ENCODE results near the gene CD8B2.
A peak's percentile ranks its signal among the peaks of the same experiment; 100 is the strongest.
"Not testable (repeated sequence)": the region's sequence is repeated elsewhere in the genome, so short reads cannot be mapped to it uniquely, and the experiment has no call there.

The CD8B2 gene

DNA sequence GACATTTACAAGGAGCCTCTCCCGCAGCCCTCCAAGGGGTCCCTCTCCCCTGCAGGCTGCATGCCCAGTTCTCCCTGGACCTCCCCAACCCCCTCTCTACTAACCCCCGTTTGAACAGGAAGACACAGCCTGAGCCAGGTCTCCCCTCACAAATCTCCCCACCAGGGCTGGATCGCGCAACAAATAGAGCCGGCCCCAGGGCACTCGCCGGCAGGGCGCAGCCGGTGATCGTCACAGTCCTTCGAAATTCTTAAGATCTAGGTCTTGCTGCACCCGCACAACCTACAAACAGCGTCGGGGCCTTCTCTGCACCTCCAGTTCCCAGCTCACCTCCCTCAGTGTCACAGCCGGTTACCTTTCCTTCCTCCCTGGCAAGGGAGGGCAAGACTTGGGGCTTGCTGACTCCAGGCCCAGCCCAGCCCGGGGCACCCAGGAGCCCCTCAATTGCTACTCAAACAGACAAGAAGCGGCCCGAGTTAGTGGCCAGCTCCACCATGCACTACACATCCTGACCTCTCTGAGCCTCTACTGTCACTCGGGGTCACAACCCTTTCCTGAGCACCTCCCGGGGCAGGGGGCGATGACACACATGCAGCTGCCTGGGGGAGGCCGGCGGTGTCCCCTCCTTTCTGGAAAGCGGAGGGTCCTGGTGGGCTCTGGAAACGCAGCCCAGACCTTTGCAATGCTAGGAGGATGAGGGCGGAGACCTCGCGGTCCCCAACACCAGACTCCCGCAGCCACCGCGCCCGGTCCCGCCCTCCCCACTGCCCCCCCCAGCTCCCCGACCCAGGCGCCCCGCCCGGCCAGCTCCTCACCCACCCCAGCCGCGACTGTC lies at the start of gene CD8B2:
TSS of gene CD8B2 (plus strand) at position 814 of the 835 bp plus-strand sequence. CDS start 63 bp downstream, outside the sequence.
- DNase-seq, result not testable (repeated sequence)

- not testable (repeated sequence) for DNase-seq
Measured at GRCh38 chr2:106461882-106462281, 25.3 kb upstream of the CD8B2 start.

GRCh38 chr2:106467516-106467915 lies 19.6 kb upstream of the CD8B2 start:
- not testable (repeated sequence) for DNase-seq

- not testable (repeated sequence) for DNase-seq
Measured at GRCh38 chr2:106468107-106468506, 19.1 kb upstream of the CD8B2 start, which contains the start of gene RGPD3. Gene RGPD3 (minus strand): TSS chr2:106468413. CDS start chr2:106468288, 125 bp downstream.

- DNase-seq, result not testable (repeated sequence)
Measured at GRCh38 chr2:106470658-106471057, 16.5 kb upstream of the CD8B2 start.

- not testable (repeated sequence) for DNase-seq
Measured at GRCh38 chr2:106477647-106478046, 9.5 kb upstream of the CD8B2 start.

- not testable (repeated sequence) for DNase-seq
Measured at GRCh38 chr2:106479563-106479962, 7.6 kb upstream of the CD8B2 start.

- DNase-seq, result peak; percentile 5
Measured at GRCh38 chr2:106487386-106488191, 425 bp downstream of the CD8B2 start.

DNA sequence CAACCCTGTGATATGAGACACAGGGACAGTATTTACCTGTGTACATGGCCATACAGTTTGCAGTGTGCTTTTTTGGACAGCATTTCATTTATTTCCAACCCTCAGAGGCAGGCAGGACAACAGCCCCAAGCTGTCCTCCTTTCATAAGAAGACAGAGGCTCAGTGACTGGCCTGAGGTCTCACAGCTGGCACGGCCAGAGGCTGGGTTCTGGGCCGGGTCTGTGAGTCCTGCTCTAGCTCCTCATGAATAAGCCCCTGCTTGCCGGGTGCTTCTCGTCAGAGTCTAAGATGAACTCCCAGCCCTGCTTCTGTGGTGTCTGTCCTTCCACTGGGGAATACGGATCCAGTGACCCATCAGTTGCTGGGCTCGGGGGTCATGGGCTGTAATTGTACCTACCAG lies 2.5 kb downstream of the CD8B2 start:
- DNase-seq, result not testable (repeated sequence)

GRCh38 chr2:106492399-106492798 lies 5.2 kb downstream of the CD8B2 start:
- DNase-seq, result not testable (repeated sequence)

- DNase-seq, result peak; percentile 24
Measured at GRCh38 chr2:106492913-106493312, 5.7 kb downstream of the CD8B2 start.

DNA sequence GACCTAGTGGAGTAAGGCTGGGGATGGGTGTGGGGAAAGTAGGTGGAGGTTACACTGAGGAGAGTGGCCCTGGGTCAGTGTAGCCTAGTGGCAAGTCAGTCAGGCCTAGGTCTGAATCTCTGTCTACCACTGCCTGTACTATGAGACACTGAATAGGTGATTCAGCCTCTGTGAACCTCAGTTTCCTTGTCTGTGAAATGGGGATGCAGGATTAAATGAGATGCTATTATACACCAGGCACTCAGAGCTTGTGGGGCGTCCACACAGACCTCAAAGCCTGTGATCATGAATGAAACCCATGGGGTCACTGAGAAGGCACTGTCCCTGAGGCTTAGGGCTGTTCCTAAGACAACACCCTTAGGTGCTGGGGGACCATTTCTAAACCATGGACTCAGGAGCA lies 11.4 kb downstream of the CD8B2 start:
- DNase-seq, result not testable (repeated sequence)

- DNase-seq, result not testable (repeated sequence)
Measured at GRCh38 chr2:106500350-106500749, 13.2 kb downstream of the CD8B2 start.

DNA sequence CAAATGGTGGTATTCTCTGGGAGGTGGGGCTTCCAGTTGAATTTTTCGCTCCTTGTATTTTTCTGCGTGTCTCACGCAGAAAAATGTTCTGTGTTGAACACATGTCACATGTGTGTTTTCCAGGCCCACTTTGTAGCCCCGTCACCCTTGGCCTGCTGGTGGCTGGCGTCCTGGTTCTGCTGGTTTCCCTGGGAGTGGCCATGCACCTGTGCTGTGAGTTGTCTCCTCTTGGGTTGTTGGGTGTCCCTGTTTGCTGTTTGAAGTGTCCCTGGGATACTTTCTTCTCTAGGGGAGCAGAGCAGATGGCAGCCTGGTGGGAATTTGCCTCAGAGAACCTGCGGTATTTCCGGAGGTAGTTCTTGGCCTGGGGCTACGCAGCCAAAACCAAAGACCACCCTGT lies 15.2 kb downstream of the CD8B2 start:
- not testable (repeated sequence) for DNase-seq

DNA sequence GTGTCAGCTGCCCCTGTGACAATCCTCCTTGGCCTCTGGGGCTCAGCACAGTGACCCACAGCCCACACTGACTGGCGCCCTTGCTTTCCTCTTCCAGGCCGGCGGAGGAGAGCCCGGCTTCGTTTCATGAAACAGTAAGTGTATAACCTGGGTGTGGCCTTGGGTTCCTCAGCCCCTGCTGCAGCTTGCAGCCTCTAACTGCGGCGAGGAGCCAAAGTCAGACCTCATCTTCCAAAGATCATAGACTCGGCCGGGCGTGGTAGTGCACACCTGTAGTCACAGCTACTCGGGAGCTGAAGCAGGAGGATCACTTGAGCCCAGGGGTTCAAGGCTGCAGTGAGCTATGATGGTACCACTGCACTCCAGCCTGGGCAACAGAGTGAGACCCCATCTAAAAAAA lies 17.0 kb downstream of the CD8B2 start:
- not testable (repeated sequence) for DNase-seq

DNA sequence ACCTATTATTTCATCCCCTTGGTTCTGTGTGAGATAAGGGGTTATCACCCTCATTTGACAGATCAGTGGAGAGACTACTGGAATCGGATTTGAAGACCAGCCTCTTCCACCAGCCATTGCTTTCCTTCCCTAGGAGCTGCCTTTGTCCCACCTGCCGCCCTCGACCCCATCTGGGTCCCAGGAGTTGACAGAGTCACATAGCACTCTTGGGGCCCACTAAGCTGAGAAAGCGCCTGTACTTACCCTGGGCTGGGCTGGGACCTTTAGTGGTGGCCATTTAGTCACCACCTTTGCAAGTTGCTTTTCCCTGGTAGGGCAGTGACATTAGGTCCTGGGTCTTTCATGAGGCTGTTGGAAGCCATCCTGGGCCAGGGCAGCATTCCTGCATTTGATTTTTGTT lies 17.6 kb downstream of the CD8B2 start:
- DNase-seq, result not testable (repeated sequence)

DNA sequence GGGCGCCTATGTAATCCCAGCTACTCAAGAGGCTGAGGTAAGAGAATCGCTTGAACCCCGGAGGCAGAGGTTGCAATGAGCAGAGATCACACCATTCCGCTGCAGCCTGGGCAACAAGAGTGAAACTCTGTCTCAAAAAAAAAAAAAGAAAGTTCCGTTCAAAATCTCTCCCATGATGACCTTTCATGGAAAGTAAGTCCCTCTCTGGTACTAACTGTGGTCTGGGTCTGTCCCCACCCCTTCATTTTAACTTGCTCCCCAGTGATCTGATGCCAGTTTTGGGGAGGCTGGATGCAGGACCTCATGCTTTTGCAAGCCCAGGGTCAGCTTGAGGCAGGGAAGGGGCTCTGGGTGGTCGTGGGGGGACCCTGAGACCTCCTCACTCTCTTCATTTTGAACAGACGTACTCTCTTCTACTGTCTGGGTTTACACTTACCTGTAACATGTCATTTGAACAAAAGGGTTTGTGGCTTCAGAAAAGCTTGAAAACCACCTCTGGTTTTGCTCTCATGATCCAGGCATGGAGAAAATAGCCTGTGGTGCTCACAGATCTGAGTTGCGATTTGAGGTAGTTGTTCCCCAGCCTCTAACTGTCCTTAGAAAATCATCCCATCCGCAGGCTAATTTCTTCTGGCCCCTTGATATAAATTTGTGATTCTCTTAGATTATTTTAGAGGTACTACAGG lies 19.0 kb downstream of the CD8B2 start:
- DNase-seq, result not testable (repeated sequence)

- DNase-seq, result not testable (repeated sequence)
Measured at GRCh38 chr2:106508660-106509373, 21.7 kb downstream of the CD8B2 start.

- DNase-seq, result not testable (repeated sequence)
Measured at GRCh38 chr2:106509374-106509770, 22.2 kb downstream of the CD8B2 start.

DNA sequence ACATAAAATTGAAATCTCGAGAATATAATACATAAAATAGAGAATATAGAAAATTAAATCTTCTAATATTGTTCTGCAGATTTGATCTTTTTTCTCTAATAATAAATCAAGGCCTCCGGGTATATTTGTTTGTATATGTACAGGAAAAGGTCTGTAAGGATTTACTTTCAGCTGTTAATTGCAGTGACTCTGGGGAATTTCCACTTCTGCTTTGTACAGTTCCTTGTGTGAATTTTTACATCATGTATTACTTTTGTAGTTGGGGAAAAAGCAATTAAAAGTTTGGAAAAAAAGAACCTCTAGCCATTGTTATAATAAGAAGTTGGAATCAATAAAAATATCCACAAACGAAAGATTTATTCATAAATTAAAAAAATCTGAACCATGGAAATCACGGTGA lies 23.6 kb downstream of the CD8B2 start:
- DNase-seq, result not testable (repeated sequence)

DNA sequence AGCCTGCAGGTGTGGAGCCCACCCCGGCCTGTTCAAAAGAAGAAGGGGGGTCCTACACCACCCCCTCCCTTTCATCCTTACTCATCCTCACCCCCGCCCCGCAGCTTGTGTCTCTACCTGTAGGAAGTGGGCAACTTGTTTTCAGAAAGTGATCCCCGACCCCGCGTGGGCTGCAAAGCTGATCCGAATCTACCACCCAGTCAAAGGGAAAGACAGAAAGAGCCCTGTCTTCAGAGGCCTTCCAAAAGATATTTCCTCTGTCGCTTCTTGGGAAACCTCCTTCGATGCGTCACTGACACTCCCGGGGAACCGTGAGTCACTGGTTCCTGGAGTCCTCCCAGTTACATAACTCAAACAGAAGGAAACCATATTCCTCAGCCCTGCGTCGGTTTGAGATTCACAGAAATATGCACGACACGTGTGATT lies 24.3 kb downstream of the CD8B2 start:
- not testable (repeated sequence) for DNase-seq

DNA sequence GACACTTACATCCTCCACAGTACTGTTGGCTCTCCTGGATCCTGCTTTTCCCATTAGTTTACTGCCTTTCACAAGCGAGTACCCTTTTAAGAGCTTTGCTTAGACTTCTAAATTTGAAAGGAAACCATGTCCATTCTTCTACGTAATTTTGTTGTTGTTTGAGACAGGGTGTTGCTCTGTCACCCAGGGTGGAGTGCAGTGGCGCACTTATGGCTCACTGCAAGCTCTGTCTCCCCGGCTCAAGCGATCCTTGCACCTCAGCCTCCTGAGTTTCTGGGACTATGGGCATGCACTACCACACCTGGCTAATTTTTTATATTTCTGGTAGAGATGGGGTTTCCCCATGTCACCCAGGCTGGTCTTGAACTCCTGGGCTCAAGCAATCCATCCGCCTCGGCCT lies 24.8 kb downstream of the CD8B2 start:
- not testable (repeated sequence) for DNase-seq

Measured in eye (tissue), 1 donor.